Measurements from ENCODE around the gene KRTAP10-4.

- TF ChIP-seq, protein P1, sequence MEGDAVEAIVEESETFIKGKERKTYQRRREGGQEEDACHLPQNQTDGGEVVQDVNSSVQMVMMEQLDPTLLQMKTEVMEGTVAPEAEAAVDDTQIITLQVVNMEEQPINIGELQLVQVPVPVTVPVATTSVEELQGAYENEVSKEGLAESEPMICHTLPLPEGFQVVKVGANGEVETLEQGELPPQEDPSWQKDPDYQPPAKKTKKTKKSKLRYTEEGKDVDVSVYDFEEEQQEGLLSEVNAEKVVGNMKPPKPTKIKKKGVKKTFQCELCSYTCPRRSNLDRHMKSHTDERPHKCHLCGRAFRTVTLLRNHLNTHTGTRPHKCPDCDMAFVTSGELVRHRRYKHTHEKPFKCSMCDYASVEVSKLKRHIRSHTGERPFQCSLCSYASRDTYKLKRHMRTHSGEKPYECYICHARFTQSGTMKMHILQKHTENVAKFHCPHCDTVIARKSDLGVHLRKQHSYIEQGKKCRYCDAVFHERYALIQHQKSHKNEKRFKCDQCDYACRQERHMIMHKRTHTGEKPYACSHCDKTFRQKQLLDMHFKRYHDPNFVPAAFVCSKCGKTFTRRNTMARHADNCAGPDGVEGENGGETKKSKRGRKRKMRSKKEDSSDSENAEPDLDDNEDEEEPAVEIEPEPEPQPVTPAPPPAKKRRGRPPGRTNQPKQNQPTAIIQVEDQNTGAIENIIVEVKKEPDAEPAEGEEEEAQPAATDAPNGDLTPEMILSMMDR (IDR thresholded peaks at IDR 0.05; ENCODE audit: low read depth, low read length, poor library complexity, severe bottlenecking): no peak
- TF ChIP-seq EZH2phosphoT487 (IDR thresholded peaks at IDR 0.05; ENCODE audit: borderline replicate concordance, low read length): no peak
These were observed 22.1 kb upstream of the KRTAP10-4 start, which contains the start of gene KRTAP10-2 for GRCh38 chr21:44551340-44551961.
